GM12892 (cell line): Measurements from ENCODE around the gene ASB9.
"Not testable (repeated sequence)": the region's sequence is repeated elsewhere in the genome, so short reads cannot be mapped to it uniquely, and the experiment has no call there.

Experiments
- DNase-seq: peaks from one replicate; pipeline ENCODE4 v3.0.0; 2011; ENCODE audit not compliant: insufficient read length
- FAIRE-seq: peaks from 2 replicates; lab custom pipeline; 2011; peaks lifted over from hg19 to GRCh38; lab: Jason Lieb, UNC
- POLR2A ChIP-seq: IDR thresholded peaks from 2 replicates; pipeline ENCODE4 v1.6.1; 2011; ENCODE audit warnings: low read depth, low read length, control low read depth
- POLR2AphosphoS5 ChIP-seq: IDR thresholded peaks from 2 replicates; pipeline ENCODE4 v1.6.1; 2011; ENCODE audit warnings: low read depth, low read length, control low read depth
- TAF1 ChIP-seq: IDR thresholded peaks from 2 replicates; pipeline ENCODE4 v1.6.1; 2011; ENCODE audit warnings: low read depth, mild to moderate bottlenecking, control low read depth, low read length, borderline replicate concordance

ASB9 gene

DNA sequence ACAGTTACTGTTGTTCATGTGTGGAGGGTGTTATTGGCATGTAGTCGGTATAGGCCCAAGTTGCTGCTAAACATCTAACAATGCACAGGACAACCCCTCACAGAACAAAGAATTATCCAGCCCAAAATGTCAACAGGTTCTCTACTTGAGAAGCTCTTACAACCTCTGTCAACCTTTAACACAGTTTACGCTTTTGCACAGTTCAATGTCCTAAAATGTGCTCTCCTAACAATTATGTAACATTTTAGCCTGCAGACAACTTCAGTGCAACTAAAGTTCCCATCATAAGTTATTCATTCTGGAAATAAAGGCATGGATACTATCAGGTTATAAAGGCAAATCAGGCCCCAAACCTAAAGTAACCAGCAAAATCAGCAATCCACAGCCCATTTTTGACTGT, 66.2 kb downstream of the ASB9 start:
- TF ChIP-seq TAF1 (no peak), POLR2A (no peak), POLR2AphosphoS5 (no peak)
- no peak for DNase-seq
- FAIRE-seq, result peak; percentile 21

DNA sequence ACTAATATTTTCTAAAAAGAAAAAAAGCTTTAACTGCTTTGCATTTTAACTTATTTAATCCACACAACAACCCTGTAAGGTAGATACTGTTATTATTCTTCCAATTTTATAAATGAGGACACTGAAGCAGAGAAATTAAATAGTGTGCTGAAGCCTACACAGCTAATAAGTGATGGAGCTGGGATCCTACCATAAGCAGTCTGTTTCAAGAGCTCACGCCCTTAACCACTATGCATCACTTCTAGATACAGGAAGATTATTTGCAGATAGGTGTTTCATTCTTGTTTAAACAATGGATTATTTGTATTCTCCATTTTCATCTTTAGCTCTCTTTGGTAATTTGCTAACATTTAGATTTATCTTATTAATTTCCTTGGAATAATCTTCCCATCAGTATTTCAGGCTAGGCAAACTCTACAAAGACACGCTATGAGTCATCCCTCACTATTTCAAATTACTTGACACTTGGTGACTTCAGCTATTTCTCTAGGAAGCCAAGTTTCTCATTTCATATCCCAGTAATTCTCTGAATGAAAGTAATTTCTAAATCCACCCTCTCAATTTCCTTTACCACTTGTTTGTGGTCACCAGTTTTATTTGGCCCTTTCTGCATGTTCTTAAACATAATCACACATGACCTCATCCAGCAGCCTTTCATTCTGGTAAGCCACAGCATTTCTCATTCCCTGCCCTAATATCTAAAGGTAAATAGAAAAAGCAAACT, 67.3 kb downstream of the ASB9 start:
- FAIRE-seq, result peak; percentile 40
- no peak for DNase-seq
- TF ChIP-seq POLR2AphosphoS5, result no peak
- TF ChIP-seq TAF1, result no peak
- TF ChIP-seq POLR2A, result no peak

DNA sequence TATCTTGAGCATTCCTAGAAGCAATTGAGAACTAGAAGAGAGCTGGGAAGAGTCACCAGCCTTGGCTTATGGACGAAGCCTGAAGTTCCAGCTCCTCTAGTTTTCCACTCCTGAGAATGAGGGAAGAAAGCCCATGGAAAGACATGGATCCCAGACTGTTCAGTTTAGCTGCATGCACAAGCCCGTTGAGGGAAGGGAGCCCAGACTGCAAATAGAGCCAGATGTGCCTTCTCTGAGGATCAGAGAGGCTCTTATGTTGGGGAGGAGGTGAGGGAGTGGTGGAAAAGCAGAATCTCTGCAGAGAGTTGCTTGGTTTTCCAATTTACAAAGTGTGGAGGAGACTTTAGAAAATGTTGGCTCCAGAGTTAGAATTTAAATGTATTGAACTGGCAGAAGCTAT, 69.0 kb downstream of the ASB9 start:
- FAIRE-seq, result no peak
- DNase-seq, result no peak
- no peak for TF ChIP-seq POLR2AphosphoS5

DNA sequence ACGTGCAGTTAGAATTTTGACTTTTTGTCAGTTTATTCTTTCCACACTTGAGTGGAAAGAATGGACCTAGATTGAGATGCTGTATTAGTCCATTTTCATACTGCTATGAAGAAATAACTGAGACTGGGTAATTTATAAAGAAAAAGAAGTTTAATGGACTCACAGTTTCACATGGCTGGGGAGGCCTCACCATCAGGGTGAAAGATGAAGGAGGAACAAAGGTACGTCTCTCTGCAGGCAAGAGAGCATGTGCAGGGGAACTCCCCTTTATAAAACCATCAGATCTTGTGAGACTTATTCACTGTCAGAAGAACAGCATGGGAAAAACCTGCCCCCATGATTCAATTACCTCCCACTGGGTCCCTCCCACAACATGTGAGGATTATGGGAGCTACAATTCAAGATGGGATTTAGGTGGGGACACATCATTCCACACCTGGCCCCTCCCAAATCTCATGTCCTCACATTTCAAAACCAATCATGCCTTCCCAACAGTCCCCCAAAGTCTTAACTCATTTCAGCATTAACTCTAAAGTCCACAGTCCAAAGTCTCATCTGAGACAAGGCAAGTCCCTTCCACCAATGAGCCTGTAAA, 71.2 kb downstream of the ASB9 start:
- not testable (repeated sequence) for FAIRE-seq, DNase-seq

GRCh38 chrX:15194146-15194545, 75.7 kb downstream of the ASB9 start:
- TF ChIP-seq TAF1 (no peak), POLR2A (no peak), POLR2AphosphoS5 (no peak)
- FAIRE-seq (no peak), DNase-seq (no peak)
